H9 (cell line): ENCODE measurements around the gene PDYN. TPM values are rescaled to one million over a fixed set of nuclear protein-coding genes. Genes with fewer than 3 reads are reported as not detected.
A peak's percentile ranks its signal among the peaks of the same experiment; 100 is the strongest.

Source experiments
- DNase-seq: peaks from one replicate; pipeline ENCODE4 v3.0.0-alpha.2; 2017
- H2AFZ ChIP-seq: one replicate; pipeline ENCODE4 v1.6.1; 2013; ENCODE audit warnings: mild to moderate bottlenecking, low read length, control low read depth, moderate library complexity
- H2AK5ac ChIP-seq: 2 replicates; pipeline ENCODE4 v1.6.1; 2013; ENCODE audit warnings: low read length, control low read depth, mixed read lengths; ENCODE audit not compliant: insufficient read length
- H2BK120ac ChIP-seq: one replicate; pipeline ENCODE4 v1.6.1; 2013; ENCODE audit warnings: low read depth, mild to moderate bottlenecking, low read length, control low read depth, inconsistent platforms; ENCODE audit not compliant: poor library complexity, severe bottlenecking
- H2BK12ac ChIP-seq: 2 replicates; pipeline ENCODE4 v1.6.1; 2013; ENCODE audit warnings: low read length, control low read depth, mixed read lengths, low read depth; ENCODE audit not compliant: insufficient read length
- H2BK15ac ChIP-seq: 2 replicates; pipeline ENCODE4 v1.6.1; 2013; ENCODE audit warnings: low read depth, low read length, control low read depth
- H2BK20ac ChIP-seq: one replicate; pipeline ENCODE4 v1.6.1; 2013; ENCODE audit warnings: low read depth, mild to moderate bottlenecking, low read length, control low read depth, inconsistent platforms; ENCODE audit not compliant: poor library complexity, severe bottlenecking
- H2BK5ac ChIP-seq: 2 replicates; pipeline ENCODE4 v1.6.1; 2013; ENCODE audit warnings: low read length, control low read depth, mixed read lengths; ENCODE audit not compliant: insufficient read length
- H3K14ac ChIP-seq: 2 replicates; pipeline ENCODE4 v1.6.1; 2013; ENCODE audit warnings: low read length, control low read depth; ENCODE audit not compliant: insufficient read depth
- H3K18ac ChIP-seq: 2 replicates; pipeline ENCODE4 v1.6.1; 2013; ENCODE audit warnings: low read depth, mild to moderate bottlenecking, mixed read lengths, low read length, control low read depth; ENCODE audit not compliant: insufficient read length
- H3K23ac ChIP-seq: 2 replicates; pipeline ENCODE4 v1.6.1; 2013; ENCODE audit warnings: low read length, control low read depth, mixed read lengths, low read depth; ENCODE audit not compliant: insufficient read length
- H3K23me2 ChIP-seq: 2 replicates; pipeline ENCODE4 v1.6.1; 2013; ENCODE audit warnings: low read depth, mild to moderate bottlenecking, mixed read lengths, low read length, control low read depth; ENCODE audit not compliant: insufficient read length, poor library complexity, severe bottlenecking
- H3K27ac ChIP-seq: 2 replicates; pipeline ENCODE4 v1.5.1; 2013; ENCODE audit warnings: low read length, control low read depth, mixed read lengths, low read depth; ENCODE audit not compliant: insufficient read length
- H3K27me3 ChIP-seq: 2 replicates; pipeline ENCODE4 v1.6.1; 2013; ENCODE audit warnings: low read length, control low read depth, inconsistent platforms; ENCODE audit not compliant: insufficient read depth
- H3K4ac ChIP-seq: 2 replicates; pipeline ENCODE4 v1.6.1; 2013; ENCODE audit warnings: low read depth, mild to moderate bottlenecking, control low read depth, inconsistent platforms, low read length, moderate library complexity
- H3K4me1 ChIP-seq: 2 replicates; pipeline ENCODE4 v1.6.1; 2013; ENCODE audit warnings: low read length, control low read depth, inconsistent platforms; ENCODE audit not compliant: insufficient read depth
- H3K4me2 ChIP-seq: 2 replicates; pipeline ENCODE4 v1.6.1; 2013; ENCODE audit warnings: low read length, control low read depth, mixed read lengths; ENCODE audit not compliant: insufficient read length, insufficient read depth
- H3K56ac ChIP-seq: 2 replicates; pipeline ENCODE4 v1.6.1; 2013; ENCODE audit warnings: low read depth, mild to moderate bottlenecking, mixed read lengths, low read length, control low read depth; ENCODE audit not compliant: insufficient read length
- H3K79me1 ChIP-seq: 2 replicates; pipeline ENCODE4 v1.6.1; 2013; ENCODE audit warnings: low read depth, mild to moderate bottlenecking, moderate library complexity, low read length, control low read depth, inconsistent platforms; ENCODE audit not compliant: insufficient read depth, poor library complexity, severe bottlenecking
- H3K79me2 ChIP-seq: 2 replicates; pipeline ENCODE4 v1.6.1; 2013; ENCODE audit warnings: low read length, control low read depth, inconsistent platforms; ENCODE audit not compliant: insufficient read depth
- H3K9ac ChIP-seq: 2 replicates; pipeline ENCODE4 v1.6.1; 2013; ENCODE audit warnings: low read length, control low read depth, mixed read lengths; ENCODE audit not compliant: insufficient read length; ENCODE audit errors: extremely low read depth
- H3K9me3 ChIP-seq: one replicate; pipeline ENCODE4 v1.6.1; 2013; ENCODE audit warnings: low read depth, low read length, inconsistent platforms; ENCODE audit not compliant: control insufficient read depth
- H3T11ph ChIP-seq: one replicate; pipeline ENCODE4 v1.6.1; 2013; ENCODE audit warnings: mild to moderate bottlenecking, low read length, control low read depth, inconsistent platforms
- H4K20me1 ChIP-seq: one replicate; pipeline ENCODE4 v1.6.1; 2013; ENCODE audit not compliant: control insufficient read depth, insufficient read length, insufficient read depth
- H4K5ac ChIP-seq: 2 replicates; pipeline ENCODE4 v1.6.1; 2013; ENCODE audit warnings: low read depth, mild to moderate bottlenecking, mixed read lengths, low read length, control low read depth; ENCODE audit not compliant: insufficient read length
- H4K8ac ChIP-seq: replicated peaks from 2 replicates; pipeline ENCODE4 v1.6.1; 2013; ENCODE audit warnings: low read length, control low read depth, mixed read lengths, low read depth; ENCODE audit not compliant: insufficient read length
- H4K91ac ChIP-seq: 2 replicates; pipeline ENCODE4 v1.6.1; 2013; ENCODE audit warnings: low read depth, mild to moderate bottlenecking, moderate library complexity, mixed read lengths, low read length, control low read depth; ENCODE audit not compliant: insufficient read length
- H3K27ac Mint-ChIP-seq, 3 experiments: 2 replicates in 2 of 3; 3 replicates in 1 of 3; pipeline ENCODE4 v1.8.0; 2020 to 2021; ENCODE audit warnings: mixed read lengths in 3 of 3, mild to moderate bottlenecking in 1 of 3, moderate library complexity in 1 of 3
- H3K27me3 Mint-ChIP-seq: 2 replicates; pipeline ENCODE4 v1.8.0; 2021; ENCODE audit warnings: low read depth, mild to moderate bottlenecking, moderate library complexity, mixed read lengths
- H3K36me3 Mint-ChIP-seq, 3 experiments: 2 replicates in 2 of 3; 3 replicates in 1 of 3; pipeline ENCODE4 v1.8.0; 2020 to 2021; ENCODE audit warnings: low read depth in 3 of 3, mixed read lengths in 3 of 3; ENCODE audit not compliant: insufficient read depth in 1 of 3
- H3K4me1 Mint-ChIP-seq, 2 experiments: 2 replicates each; pipeline ENCODE4 v1.8.0; 2020; ENCODE audit warnings: mixed read lengths in 2 of 2
- H3K4me3 Mint-ChIP-seq, 2 experiments: 2 replicates in 1 of 2; 3 replicates in 1 of 2; pipeline ENCODE4 v1.8.0; 2020 to 2021; ENCODE audit warnings: mild to moderate bottlenecking in 2 of 2, mixed read lengths in 2 of 2, moderate library complexity in 1 of 2
- H3K9me3 Mint-ChIP-seq, 2 experiments: 2 replicates in 1 of 2; 3 replicates in 1 of 2; pipeline ENCODE4 v1.8.0; 2020; ENCODE audit warnings: mild to moderate bottlenecking in 2 of 2, mixed read lengths in 2 of 2, moderate library complexity in 1 of 2
- WGBS: extraction: QIAGEN DNeasy Blood & Tissue Kit; methylation state at CpG from one replicate; pipeline ENCODE4 v1.1.7; 2013; ENCODE audit warnings: missing lambda C conversion rate, low lambda C conversion rate, mixed read lengths; ENCODE audit not compliant: insufficient read length; ENCODE audit errors: extremely low coverage; 5-methylcytosine and 5-hydroxymethylcytosine counted together
- total RNA-seq: library from RNA; stranded (reverse); gene quantifications from 2 replicates; pipeline ENCODE4 v1.2.1, GENCODE V29; 2021
- TF ChIP-seq, protein P1 (sequence below): fragments of 200-600 bp; sonication (generic); conservative IDR thresholded peaks from 3 replicates; pipeline ENCODE4 v1.8.0; 2021; ENCODE audit warnings: antibody characterized with exemption, mild to moderate bottlenecking

PDYN gene
- total RNA-seq, 1 experiment from 2014 or later, result 0.63 TPM

DNA sequence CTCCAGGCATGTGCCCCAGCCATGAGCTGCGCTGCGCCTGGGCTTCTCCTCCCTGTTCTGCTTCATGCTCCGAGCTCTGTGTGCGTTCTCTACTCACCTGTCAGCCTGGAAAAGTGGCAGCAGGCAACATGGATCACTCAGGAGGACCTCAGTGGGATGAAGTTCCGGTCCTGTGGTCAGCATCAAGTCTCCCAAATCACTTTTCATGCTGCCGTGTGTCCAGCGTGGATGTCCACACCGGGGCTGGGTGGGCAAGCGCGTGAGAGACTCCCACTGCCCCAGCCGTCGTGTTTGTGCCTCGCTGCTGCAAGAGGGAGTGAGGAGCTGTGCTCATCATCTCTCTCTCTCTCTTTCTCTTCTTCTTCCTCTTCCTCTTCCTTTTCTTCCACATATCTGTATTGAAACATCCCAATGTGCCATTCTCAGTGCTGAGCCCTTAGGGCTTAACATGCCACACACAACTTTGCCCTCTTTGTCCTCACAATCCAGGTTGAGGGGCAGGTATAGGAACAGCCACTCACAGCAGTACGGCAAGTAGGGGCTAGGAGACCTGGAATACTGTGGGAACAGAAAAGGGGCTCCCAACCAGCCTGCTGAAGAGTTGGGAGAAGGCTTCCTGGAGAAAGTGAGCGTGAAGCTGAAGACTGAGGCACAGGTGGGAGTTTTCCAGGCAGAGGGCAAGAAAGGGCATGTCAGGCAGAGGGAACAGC is 3.8 kb upstream of the PDYN start:
- Histone ChIP-seq H2BK15ac (no peak overlapping the region), H3K56ac (no peak overlapping the region), H2BK20ac (no peak overlapping the region), H3K4ac (no peak overlapping the region), H3K9ac (no peak overlapping the region), H3K9me3 (no peaks in the 10 kb centered on the region), H3K79me2 (no peaks in the 10 kb centered on the region), H3K79me1 (no peaks in the 10 kb centered on the region), H4K20me1 (no peaks in the 10 kb centered on the region), H2AFZ (no peak overlapping the region), H3K27ac (no peak overlapping the region), H2AK5ac (no peak overlapping the region), H3K23me2 (no peaks in the 10 kb centered on the region), H3K4me1 (no peaks in the 10 kb centered on the region), H2BK5ac (no peak overlapping the region), H2BK120ac (no peak overlapping the region), H4K8ac (no peak overlapping the region), H4K91ac (no peak overlapping the region), H3K27me3 (no peaks in the 10 kb centered on the region), H3K18ac (no peak overlapping the region), H3K23ac (no peak overlapping the region), H2BK12ac (no peak overlapping the region), H3T11ph (no peak overlapping the region), H4K5ac (no peak overlapping the region), H3K4me2 (no peak overlapping the region), H3K14ac (no peak overlapping the region)
- H3K27me3 Mint-ChIP-seq, result peaks cover 26% of the 10 kb centered on the region
- TF ChIP-seq, protein P1, sequence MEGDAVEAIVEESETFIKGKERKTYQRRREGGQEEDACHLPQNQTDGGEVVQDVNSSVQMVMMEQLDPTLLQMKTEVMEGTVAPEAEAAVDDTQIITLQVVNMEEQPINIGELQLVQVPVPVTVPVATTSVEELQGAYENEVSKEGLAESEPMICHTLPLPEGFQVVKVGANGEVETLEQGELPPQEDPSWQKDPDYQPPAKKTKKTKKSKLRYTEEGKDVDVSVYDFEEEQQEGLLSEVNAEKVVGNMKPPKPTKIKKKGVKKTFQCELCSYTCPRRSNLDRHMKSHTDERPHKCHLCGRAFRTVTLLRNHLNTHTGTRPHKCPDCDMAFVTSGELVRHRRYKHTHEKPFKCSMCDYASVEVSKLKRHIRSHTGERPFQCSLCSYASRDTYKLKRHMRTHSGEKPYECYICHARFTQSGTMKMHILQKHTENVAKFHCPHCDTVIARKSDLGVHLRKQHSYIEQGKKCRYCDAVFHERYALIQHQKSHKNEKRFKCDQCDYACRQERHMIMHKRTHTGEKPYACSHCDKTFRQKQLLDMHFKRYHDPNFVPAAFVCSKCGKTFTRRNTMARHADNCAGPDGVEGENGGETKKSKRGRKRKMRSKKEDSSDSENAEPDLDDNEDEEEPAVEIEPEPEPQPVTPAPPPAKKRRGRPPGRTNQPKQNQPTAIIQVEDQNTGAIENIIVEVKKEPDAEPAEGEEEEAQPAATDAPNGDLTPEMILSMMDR, result no peak
- WGBS, result no CpG with 5 or more reads among the region's 15 CpGs
- peak overlapping the region in 1 of 3 experiments; percentile 27; a peak in 2 of 7 replicates for H3K27ac Mint-ChIP-seq
- DNase-seq, result no peak
- no peaks in the 10 kb centered on the region for H3K36me3 Mint-ChIP-seq
- H3K9me3 Mint-ChIP-seq, result no peaks in the 10 kb centered on the region
- peaks cover 35 to 44% of the 10 kb centered on the region in 2 experiments for H3K4me1 Mint-ChIP-seq
- H3K4me3 Mint-ChIP-seq, result no peak overlapping the region
